ENCODE measurements around the gene MDH1B.
"Not testable (repeated sequence)": the region's sequence is repeated elsewhere in the genome, so short reads cannot be mapped to it uniquely, and the experiment has no call there.

The MDH1B gene

GRCh38 chr2:206765242-206766056 is at the start of gene MDH1B, which contains the start of gene FASTKD2:
TSS of gene MDH1B (minus strand) at chr2:206765328. CDS start at chr2:206765271, 57 bp downstream.
TSS of gene FASTKD2 (plus strand) at chr2:206765606. CDS start at chr2:206766694, 1,088 bp downstream.
- DNase-seq: peak; percentile 91

- no peak for DNase-seq
Measured at GRCh38 chr2:206814498-206814897, 49.4 kb upstream of the MDH1B start.

GRCh38 chr2:206812471-206812870 is 47.3 kb upstream of the MDH1B start:
- DNase-seq: not testable (repeated sequence)

- not testable (repeated sequence) for DNase-seq
Measured at GRCh38 chr2:206807624-206808023, 42.5 kb upstream of the MDH1B start.

- DNase-seq: no peak
Measured at GRCh38 chr2:206805887-206806607, 40.9 kb upstream of the MDH1B start.

- DNase-seq: no peak
Measured at GRCh38 chr2:206804326-206804725, 39.2 kb upstream of the MDH1B start.

- no peak for DNase-seq
Measured at GRCh38 chr2:206802654-206803514, 37.8 kb upstream of the MDH1B start.

GRCh38 chr2:206801418-206802189 is 36.5 kb upstream of the MDH1B start:
- no peak for DNase-seq

- DNase-seq: peak; percentile 52
Measured at GRCh38 chr2:206800506-206801417, 35.6 kb upstream of the MDH1B start.

GRCh38 chr2:206799083-206799482 is 34.0 kb upstream of the MDH1B start:
- no peak for DNase-seq

GRCh38 chr2:206798000-206798399 is 32.9 kb upstream of the MDH1B start:
- DNase-seq: peak; percentile 4

- no peak for DNase-seq
Measured at GRCh38 chr2:206797376-206797775, 32.2 kb upstream of the MDH1B start.

GRCh38 chr2:206792645-206793044 is 27.5 kb upstream of the MDH1B start:
- no peak for DNase-seq

- no peak for DNase-seq
Measured at GRCh38 chr2:206790311-206790935, 25.3 kb upstream of the MDH1B start.

GRCh38 chr2:206784559-206785353 is 19.6 kb upstream of the MDH1B start:
- no peak for DNase-seq

GRCh38 chr2:206783718-206784117 is 18.6 kb upstream of the MDH1B start:
- DNase-seq: no peak

GRCh38 chr2:206780671-206781070 is 15.5 kb upstream of the MDH1B start:
- DNase-seq: no peak

- no peak for DNase-seq
Measured at GRCh38 chr2:206776432-206776831, 11.3 kb upstream of the MDH1B start.

- no peak for DNase-seq
Measured at GRCh38 chr2:206774871-206775270, 9.7 kb upstream of the MDH1B start.

All from CD4-positive, alpha-beta T cell treated with Interleukin-12 subunit alpha and Interleukin-12 subunit beta, for 1 hour (primary cell).